ENCODE data around the gene FAM83C. TPM values are rescaled to one million over a fixed set of nuclear protein-coding genes. Genes with fewer than 3 reads are reported as not detected.

The FAM83C gene
- total RNA-seq, 4 donors from 2014 or later, result 29.5 to 55.3 (median 38.2) TPM

- no peak for TF ChIP-seq POLR2A (IDR thresholded peaks at IDR 0.05)
- TF ChIP-seq CTCF (IDR thresholded peaks at IDR 0.05), result no peak
These were observed 36.5 kb upstream of the FAM83C start for GRCh38 chr20:35328689-35329088.

GRCh38 chr20:35328095-35328685, 36.0 kb upstream of the FAM83C start:
- no peak overlapping the region for H3K27ac ChIP-seq
- intact Hi-C loops (cut with DNase I), result no loop called here
- TF ChIP-seq CTCF (IDR thresholded peaks at IDR 0.05) (no peak), POLR2A (IDR thresholded peaks at IDR 0.05) (no peak)
- no peak for DNase-seq
- no peak overlapping the region for H3K4me3 ChIP-seq
- H3K36me3 ChIP-seq, result peaks cover 0 to 11% (median 0%) of the 10 kb centered on the region in 3 donors
- no peaks in the 10 kb centered on the region for H3K9me3 ChIP-seq
- H3K27me3 ChIP-seq, result no peaks in the 10 kb centered on the region
- 92 to 94% methylated on average over 3 of the region's 3 CpGs for WGBS, 2 donors
- peaks cover 0 to 24% (median 7%) of the 10 kb centered on the region in 3 donors for H3K4me1 ChIP-seq

More at GRCh38 chr20:35328689-35329088, 36.5 kb upstream of the FAM83C start:
- Histone ChIP-seq H3K27me3 (no peaks in the 10 kb centered on the region), H3K9me3 (no peaks in the 10 kb centered on the region), H3K27ac (peak overlapping the region in 1 of 4 donors; percentile 23), H3K4me1 (peaks cover 0 to 29% (median 7%) of the 10 kb centered on the region in 3 donors), H3K4me3 (no peak overlapping the region), H3K36me3 (peaks cover 0 to 11% (median 0%) of the 10 kb centered on the region in 3 donors)
- DNase-seq, result no peak
- 85 to 90% methylated on average over 4 of the region's 4 CpGs for WGBS, 2 donors
- intact Hi-C loops (cut with DNase I), result no loop called here

GRCh38 chr20:35327074-35327976, 35.1 kb upstream of the FAM83C start:
- no peaks in the 10 kb centered on the region for H3K9me3 ChIP-seq
- no peak for DNase-seq
- H3K36me3 ChIP-seq, result peaks cover 0 to 8% (median 0%) of the 10 kb centered on the region in 3 donors
- 91 to 92% methylated on average over 4 of the region's 4 CpGs for whole genome bisulfite sequencing, 2 donors
- intact Hi-C loops (cut with DNase I), result no loop called here
- TF ChIP-seq POLR2A (IDR thresholded peaks at IDR 0.05), result no peak
- TF ChIP-seq CTCF (IDR thresholded peaks at IDR 0.05), result no peak
- no peaks in the 10 kb centered on the region for H3K27me3 ChIP-seq
- peak overlapping the region in 1 of 4 donors; percentile 17 for H3K27ac ChIP-seq
- no peak overlapping the region for H3K4me3 ChIP-seq
- peaks cover 0 to 22% (median 7%) of the 10 kb centered on the region in 3 donors for H3K4me1 ChIP-seq

GRCh38 chr20:35326740-35327073, 34.5 kb upstream of the FAM83C start:
- no peaks in the 10 kb centered on the region for H3K9me3 ChIP-seq
- WGBS, 2 donors, result 86 to 100% methylated on average over 3 of the region's 3 CpGs
- TF ChIP-seq POLR2A (IDR thresholded peaks at IDR 0.05), result no peak
- TF ChIP-seq CTCF (IDR thresholded peaks at IDR 0.05), result no peak
- intact Hi-C loops (cut with DNase I), result no loop called here
- H3K27ac ChIP-seq, result peak overlapping the region in 1 of 4 donors; percentile 17
- peaks cover 0 to 22% (median 7%) of the 10 kb centered on the region in 3 donors for H3K4me1 ChIP-seq
- no peak for DNase-seq
- peaks cover 0 to 1% (median 0%) of the 10 kb centered on the region in 3 donors for H3K36me3 ChIP-seq
- H3K4me3 ChIP-seq, result no peak overlapping the region
- no peaks in the 10 kb centered on the region for H3K27me3 ChIP-seq
